CD4-positive, alpha-beta T cell (primary cell): ENCODE results near the gene HLA-B. TPM values are rescaled to one million over a fixed set of nuclear protein-coding genes. Genes with fewer than 3 reads are reported as not detected.

Source experiments
- ATAC-seq: fragments of 200-7000 bp; cut with Tn5 transposase; one replicate; pipeline ENCODE4 v1.10.0; 2022; ENCODE audit warnings: mild to moderate bottlenecking; ENCODE audit not compliant: poor library complexity
- CTCF ChIA-PET: fragments of 350-600 bp; sonication (Branson Sonifier 250); formaldehyde crosslinking; loops from one replicate; lab custom pipeline; 2021; ENCODE audit warnings: antibody characterized with exemption, inconsistent platforms; lab: Charles Lee
- POLR2A ChIA-PET: fragments of 350-600 bp; sonication (Branson Sonifier 250); formaldehyde crosslinking; loops from one replicate; lab custom pipeline; 2021; ENCODE audit warnings: antibody characterized with exemption, inconsistent platforms; lab: Charles Lee
- DNase-seq, 14 experiments: peaks; one replicate each; pipeline ENCODE4 v3.0.0-alpha.2; 2013 to 2020; ENCODE audit warnings: mixed read lengths in 2 of 14
- H3K27ac ChIP-seq, 2 donors: one replicate each; pipeline versions ENCODE4 v1.5.1 to v1.7.0; 2013; ENCODE audit warnings: low read length in 2 of 2, low read depth in 1 of 2, mild to moderate bottlenecking in 1 of 2
- H3K27me3 ChIP-seq, 2 experiments: 1 replicate in 1 of 2; 2 replicates in 1 of 2; pipeline versions ENCODE4 v1.6.1 to v1.7.0; 2013; ENCODE audit warnings: low read length in 2 of 2, control low read depth in 1 of 2, mild to moderate bottlenecking in 1 of 2, moderate library complexity in 1 of 2; ENCODE audit not compliant: insufficient read depth in 2 of 2, control insufficient read depth in 1 of 2
- H3K36me3 ChIP-seq: one replicate; pipeline ENCODE4 v1.6.1; 2013; ENCODE audit warnings: low read length, control low read depth; ENCODE audit not compliant: insufficient read depth
- H3K4me1 ChIP-seq: one replicate; pipeline ENCODE4 v1.6.1; 2013; ENCODE audit warnings: low read length, control low read depth; ENCODE audit not compliant: insufficient read depth
- H3K4me3 ChIP-seq: one replicate; pipeline ENCODE4 v1.5.1; 2013; ENCODE audit warnings: mild to moderate bottlenecking, low read length, moderate library complexity
- H3K9me3 ChIP-seq, 2 experiments: 1 replicate in 1 of 2; 2 replicates in 1 of 2; pipeline versions ENCODE4 v1.6.1 to v1.7.0; 2013; ENCODE audit warnings: low read length in 2 of 2, mild to moderate bottlenecking in 2 of 2, control low read depth in 1 of 2, moderate library complexity in 1 of 2; ENCODE audit not compliant: control insufficient read depth in 1 of 2, insufficient read depth in 1 of 2
- H3K27ac Mint-ChIP-seq: one replicate; pipeline ENCODE4 v1.8.0; 2020; ENCODE audit warnings: mixed read lengths
- H3K27me3 Mint-ChIP-seq: one replicate; pipeline ENCODE4 v1.8.0; 2021; ENCODE audit warnings: mixed read lengths
- H3K36me3 Mint-ChIP-seq: one replicate; pipeline ENCODE4 v1.8.0; 2021; ENCODE audit warnings: low read depth, mixed read lengths
- H3K4me1 Mint-ChIP-seq: one replicate; pipeline ENCODE4 v1.8.0; 2021; ENCODE audit warnings: low read depth, mixed read lengths
- H3K4me3 Mint-ChIP-seq: one replicate; pipeline ENCODE4 v1.8.0; 2020; ENCODE audit warnings: mild to moderate bottlenecking, mixed read lengths
- H3K9me3 Mint-ChIP-seq: one replicate; pipeline ENCODE4 v1.8.0; 2020; ENCODE audit warnings: mixed read lengths
- intact Hi-C, 2 experiments: fragments of 100-400 bp; cut with DNase I in 1 of 2; cut with micrococcal nuclease in 1 of 2; formaldehyde crosslinking; loops; one replicate each; pipeline versions ENCODE4 v1.15.1 to v1.9.0; 2023 to 2025; cut with DNase I, micrococcal nuclease
- total RNA-seq, 174 experiments: library from RNA in 2 of 174; stranded (reverse) in 2 of 174; gene quantifications; one replicate each; pipeline ENCODE4 v1.2.3 and lab custom pipeline; 2021 to 2026
- TF ChIP-seq, protein P1 (sequence below): fragments of 200-600 bp; IDR thresholded peaks from one replicate; pipeline ENCODE4 v1.8.0; 2022; ENCODE audit warnings: antibody characterized with exemption, mild to moderate bottlenecking

Gene HLA-B
- total RNA-seq, 2 experiments from 2014 or later: 6,758 to 7,013 TPM

DNA sequence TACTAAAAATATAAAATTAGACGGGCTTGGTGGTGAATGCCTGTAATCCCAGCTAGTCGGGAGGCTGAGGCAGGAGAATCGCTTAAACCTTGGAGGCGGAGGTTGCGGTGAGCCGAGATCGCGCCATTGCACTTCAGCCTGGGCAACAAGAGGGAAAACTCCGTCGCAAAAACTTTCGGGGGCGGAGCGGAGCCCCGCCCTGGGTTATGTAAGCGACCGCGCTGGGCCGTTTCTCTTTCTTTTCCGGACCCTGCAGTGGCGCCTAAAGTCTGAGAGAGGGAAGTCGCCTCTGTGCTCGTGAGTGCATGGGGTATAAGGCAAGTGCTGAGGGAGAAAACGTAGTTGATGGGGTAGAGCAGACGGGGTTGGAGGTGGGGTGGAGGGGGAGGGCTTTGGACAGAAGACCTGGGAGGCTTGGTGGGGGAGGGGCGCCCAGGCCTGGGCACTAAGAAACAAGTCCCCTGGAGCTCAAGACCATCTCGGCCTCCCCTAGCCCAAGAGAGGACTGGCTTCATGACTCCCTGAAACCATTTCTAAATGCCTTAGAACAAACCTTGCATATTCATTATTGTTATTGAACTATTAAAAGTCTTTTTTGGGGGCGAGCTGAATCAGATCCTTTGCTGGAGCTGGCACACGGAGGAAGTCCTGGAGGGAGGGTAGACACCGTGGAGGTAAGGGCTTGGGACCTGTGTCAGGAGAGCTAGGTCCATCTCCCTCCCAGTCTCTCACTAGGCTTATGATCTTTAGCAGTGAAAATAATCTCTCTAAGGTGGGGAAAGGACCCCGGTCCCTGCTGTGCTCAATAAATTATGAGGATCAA is 43.7 kb upstream of the HLA-B start:
- Mint-ChIP-seq H3K27me3 (no peaks in the 10 kb centered on the region), H3K36me3 (peaks cover 16% of the 10 kb centered on the region), H3K9me3 (no peaks in the 10 kb centered on the region), H3K4me1 (peaks cover 58% of the 10 kb centered on the region), H3K4me3 (peak overlapping the region; percentile 92), H3K27ac (peak overlapping the region; percentile 81)
- no peaks in the 10 kb centered on the region for H3K27me3 ChIP-seq
- no peaks in the 10 kb centered on the region for H3K36me3 ChIP-seq
- peak overlapping the region; percentile 76 for H3K4me3 ChIP-seq
- H3K9me3 ChIP-seq: no peaks in the 10 kb centered on the region
- ChIA-PET CTCF (interaction anchor here (0.7 to 3.8 kb wide), 7 partner anchors 26 to 1269 kb away, joined by 3 to 27 read pairs (median 4); no protein-coding TSS in a partner anchor), POLR2A (interaction anchor here (1.1 to 3.9 kb wide), 10 partner anchors 15 to 252 kb away, joined by 3 to 17 read pairs (median 6); partner anchors contain the start of genes BAG6 and DDX39B)
- DNase-seq: peak; percentile 53 to 91 (median 70)
- TF ChIP-seq, protein P1, sequence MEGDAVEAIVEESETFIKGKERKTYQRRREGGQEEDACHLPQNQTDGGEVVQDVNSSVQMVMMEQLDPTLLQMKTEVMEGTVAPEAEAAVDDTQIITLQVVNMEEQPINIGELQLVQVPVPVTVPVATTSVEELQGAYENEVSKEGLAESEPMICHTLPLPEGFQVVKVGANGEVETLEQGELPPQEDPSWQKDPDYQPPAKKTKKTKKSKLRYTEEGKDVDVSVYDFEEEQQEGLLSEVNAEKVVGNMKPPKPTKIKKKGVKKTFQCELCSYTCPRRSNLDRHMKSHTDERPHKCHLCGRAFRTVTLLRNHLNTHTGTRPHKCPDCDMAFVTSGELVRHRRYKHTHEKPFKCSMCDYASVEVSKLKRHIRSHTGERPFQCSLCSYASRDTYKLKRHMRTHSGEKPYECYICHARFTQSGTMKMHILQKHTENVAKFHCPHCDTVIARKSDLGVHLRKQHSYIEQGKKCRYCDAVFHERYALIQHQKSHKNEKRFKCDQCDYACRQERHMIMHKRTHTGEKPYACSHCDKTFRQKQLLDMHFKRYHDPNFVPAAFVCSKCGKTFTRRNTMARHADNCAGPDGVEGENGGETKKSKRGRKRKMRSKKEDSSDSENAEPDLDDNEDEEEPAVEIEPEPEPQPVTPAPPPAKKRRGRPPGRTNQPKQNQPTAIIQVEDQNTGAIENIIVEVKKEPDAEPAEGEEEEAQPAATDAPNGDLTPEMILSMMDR: no peak
- peaks cover 65% of the 10 kb centered on the region for H3K4me1 ChIP-seq
- H3K27ac ChIP-seq: peak overlapping the region; percentile 72 to 79
- peak; percentile 51 for ATAC-seq
- intact Hi-C loops: no loop called here

DNA sequence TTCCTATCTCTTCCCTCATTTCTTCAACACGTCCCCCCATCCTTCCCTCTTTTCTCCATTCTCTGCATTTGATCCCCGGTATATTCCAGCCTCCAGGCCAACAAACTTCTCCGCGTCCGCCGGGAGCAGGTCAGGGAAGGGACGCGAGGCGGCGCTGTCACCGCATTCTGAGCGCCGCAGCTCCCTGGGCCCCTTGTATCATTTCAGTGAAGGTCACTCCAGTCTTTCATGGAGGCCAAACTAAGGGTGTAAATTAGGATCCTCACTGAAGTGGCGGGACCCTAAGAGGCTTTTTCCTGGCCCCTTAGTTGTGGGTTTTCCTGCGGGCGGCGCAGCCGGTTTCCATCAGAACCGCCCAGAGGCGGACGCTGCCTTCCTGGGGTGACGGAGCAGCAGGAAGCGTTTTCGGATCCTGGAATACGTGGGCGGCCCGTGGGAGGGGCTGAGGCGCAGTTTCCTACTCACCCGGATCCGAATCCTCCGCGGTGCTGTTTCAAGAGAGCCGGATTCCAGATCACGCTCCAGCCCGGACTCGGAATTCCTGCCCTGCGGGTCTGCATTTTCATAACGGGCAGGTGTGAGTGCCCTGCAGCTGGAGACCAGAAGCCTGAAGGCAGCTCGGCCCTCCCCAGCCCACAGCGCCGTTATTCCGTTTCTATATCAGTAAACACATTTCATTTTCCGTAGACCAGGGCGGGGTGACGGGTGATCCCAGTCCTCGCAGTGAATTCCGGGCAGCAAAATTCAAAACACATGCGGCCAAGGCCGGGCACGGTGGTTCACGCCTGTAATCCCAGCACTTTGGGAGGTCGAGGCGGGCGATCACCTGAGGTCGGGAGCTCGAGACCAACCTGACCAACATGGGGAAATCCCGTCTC is 42.8 kb upstream of the HLA-B start:
- peak overlapping the region; percentile 72 to 79 for H3K27ac ChIP-seq
- Mint-ChIP-seq H3K4me3 (peak overlapping the region; percentile 92), H3K9me3 (no peaks in the 10 kb centered on the region), H3K4me1 (peaks cover 53% of the 10 kb centered on the region), H3K27me3 (no peaks in the 10 kb centered on the region), H3K36me3 (peaks cover 14% of the 10 kb centered on the region), H3K27ac (peak overlapping the region; percentile 81)
- POLR2A ChIA-PET: interaction anchor here (1.1 to 3.9 kb wide), 9 partner anchors 16 to 253 kb away, joined by 3 to 17 read pairs (median 6); partner anchors contain the start of genes BAG6 and DDX39B
- ATAC-seq: peak; percentile 21
- TF ChIP-seq, protein P1: peak; percentile 83
- peak; percentile 28 to 81 (median 43) for DNase-seq
- H3K4me3 ChIP-seq: peak overlapping the region; percentile 76
- peaks cover 3% of the 10 kb centered on the region for H3K36me3 ChIP-seq
- no peaks in the 10 kb centered on the region for H3K27me3 ChIP-seq
- intact Hi-C loops: loop anchor here (1.0 to 5.0 kb wide), 2 partner anchors 41 to 197 kb away; no protein-coding TSS in a partner anchor
- CTCF ChIA-PET: interaction anchor here (0.6 to 3.8 kb wide), 15 partner anchors 13 to 484 kb away, joined by 3 to 27 read pairs (median 3); no protein-coding TSS in a partner anchor
- no peaks in the 10 kb centered on the region for H3K9me3 ChIP-seq
- H3K4me1 ChIP-seq: peaks cover 65% of the 10 kb centered on the region
